Stimulated activated CD4-positive, alpha-beta T cell treated with anti-CD3 and anti-CD28 coated beads, Interleukin-15, amount 100 ng/mL, for 1 hour (primary cell): Measurements from ENCODE around the gene TMEM187.

Source experiments
- DNase-seq, 2 donors: peaks; one replicate each; pipeline ENCODE4 v3.0.0-alpha.2; 2020; ENCODE audit warnings: low read depth in 1 of 2, low spot score in 1 of 2

Gene TMEM187

GRCh38 chrX:153934762-153935325 lies 37.7 kb upstream of the TMEM187 start, which contains the start of gene NAA10:
NAA10 (minus strand) TSS chrX:153935037; CDS start chrX:153934904, 133 bp downstream.
- peak in 1 of 2 donors; percentile 42 for DNase-seq

GRCh38 chrX:153935326-153935851 lies 37.2 kb upstream of the TMEM187 start:
- DNase-seq: no peak

DNA sequence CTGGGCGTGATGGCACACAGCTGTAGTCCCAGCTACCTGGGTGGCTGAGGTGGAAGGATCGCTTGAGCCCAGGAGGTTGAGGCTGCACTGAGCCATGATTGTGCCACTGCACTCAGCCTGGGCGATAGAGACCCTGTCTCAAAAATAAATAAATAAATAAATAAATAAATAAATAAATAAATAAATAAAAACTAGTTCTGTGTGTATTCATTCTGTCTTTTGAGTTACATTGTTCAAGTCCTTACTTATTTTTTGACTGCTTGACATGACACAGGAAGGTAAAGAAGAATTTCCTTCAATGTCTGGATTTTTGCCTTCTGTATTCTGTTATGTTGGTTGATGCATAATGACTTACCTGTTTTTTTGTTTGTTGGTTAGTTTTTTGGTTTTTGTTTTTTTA lies 35.5 kb upstream of the TMEM187 start:
- DNase-seq: no peak

- no peak for DNase-seq
Observed at GRCh38 chrX:153938226-153938786, 34.2 kb upstream of the TMEM187 start.

DNA sequence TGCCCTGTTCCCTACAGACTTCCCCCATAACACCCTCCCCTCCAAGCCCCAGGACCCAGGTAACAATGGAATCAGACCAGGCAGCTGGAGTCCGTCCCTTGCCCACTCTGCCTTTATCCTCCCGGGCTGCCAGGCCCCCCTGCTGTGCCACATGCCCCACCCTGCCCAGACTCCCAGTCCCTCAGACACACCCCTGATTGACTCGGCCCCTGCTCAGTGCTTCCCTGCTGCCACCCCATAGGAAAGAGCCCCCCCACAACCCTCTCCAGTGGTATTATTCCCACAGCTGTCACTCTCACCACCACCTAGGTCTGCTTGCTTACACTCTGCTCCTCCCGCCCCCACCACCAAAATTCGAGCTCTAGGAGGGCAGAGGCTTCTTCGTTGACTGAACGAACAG lies 33.0 kb upstream of the TMEM187 start:
- no peak for DNase-seq

DNA sequence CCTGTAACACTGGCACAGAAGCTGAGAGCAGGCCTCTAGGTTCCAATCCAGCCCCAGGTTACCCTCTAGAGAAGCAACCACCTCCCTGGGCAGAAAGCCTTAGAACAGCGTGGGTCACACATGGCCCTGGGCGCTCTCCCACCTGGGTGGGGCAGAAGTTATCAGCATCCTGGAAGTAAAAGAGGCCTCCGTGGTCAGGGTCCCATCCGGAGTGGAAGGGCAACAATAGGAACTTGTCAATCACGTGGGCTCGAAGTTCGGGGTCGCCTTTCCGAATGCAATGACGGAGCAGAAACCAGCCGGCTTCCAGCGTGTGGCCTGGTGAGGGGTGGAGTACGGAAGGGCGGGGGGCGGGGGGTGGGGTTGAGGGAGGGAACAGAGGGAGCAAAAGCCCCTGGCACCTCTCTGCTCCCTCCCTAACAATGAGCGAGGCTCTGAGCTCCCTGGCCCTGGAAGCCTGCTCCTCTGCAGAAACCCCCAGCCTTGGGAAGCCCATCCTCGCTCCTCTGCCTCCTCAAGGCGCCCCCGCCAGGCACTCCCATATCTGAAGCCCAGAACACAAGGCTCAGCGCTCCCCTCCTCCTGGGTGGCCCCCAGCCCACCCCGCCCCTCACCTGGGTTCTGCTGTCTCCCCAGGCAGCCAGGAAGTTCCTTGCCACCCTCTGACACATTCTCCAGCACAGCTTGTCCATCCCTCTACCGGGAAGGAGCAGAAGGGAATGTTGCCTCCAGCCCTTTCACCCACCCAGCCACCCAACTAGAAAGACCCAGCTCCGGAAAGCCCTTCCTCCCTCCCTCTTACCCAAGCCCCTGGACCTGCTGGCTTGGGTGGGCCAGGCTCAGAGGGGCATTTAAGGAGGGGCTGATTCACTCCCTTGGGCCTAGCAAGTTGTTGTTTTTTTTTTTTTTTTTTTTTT lies 31.0 kb upstream of the TMEM187 start:
- no peak for DNase-seq

DNA sequence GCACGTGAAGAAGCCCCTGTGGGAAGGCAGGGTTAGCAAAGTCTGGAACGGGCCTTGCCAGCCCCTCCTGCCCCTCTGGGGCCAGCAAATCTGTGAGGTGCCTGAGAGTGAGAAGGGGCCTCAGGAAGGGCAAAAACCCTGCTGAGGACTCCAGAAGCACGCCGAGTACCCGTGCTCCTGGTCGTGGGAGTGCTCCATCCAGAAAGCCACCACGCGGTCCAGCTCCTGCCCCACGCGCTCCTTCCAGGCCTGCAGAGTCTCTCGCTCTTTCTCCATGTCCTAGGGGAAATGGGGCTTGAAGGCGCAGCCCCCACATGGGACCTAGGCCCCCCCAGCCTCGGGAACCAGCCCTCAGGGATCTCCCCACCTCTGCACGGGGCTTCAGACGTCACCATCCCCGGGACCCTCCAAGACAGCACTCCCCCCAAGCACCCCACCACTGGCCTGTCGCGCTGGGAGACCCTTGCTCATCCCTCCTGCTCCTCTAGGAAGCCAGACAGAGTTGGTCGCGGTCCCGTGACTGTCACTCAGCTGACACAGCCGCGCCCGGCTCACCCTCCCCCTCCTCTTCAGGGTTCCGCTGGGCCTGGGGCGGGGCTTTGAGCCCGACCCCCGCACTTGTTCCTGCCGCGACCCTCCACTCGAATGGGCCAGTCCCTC lies 28.3 kb upstream of the TMEM187 start, which contains the start of gene RENBP:
TSS of gene RENBP (minus strand) at position 504 of the 660 bp plus-strand sequence. CDS start at position 471, 33 bp downstream.
- DNase-seq: no peak

DNA sequence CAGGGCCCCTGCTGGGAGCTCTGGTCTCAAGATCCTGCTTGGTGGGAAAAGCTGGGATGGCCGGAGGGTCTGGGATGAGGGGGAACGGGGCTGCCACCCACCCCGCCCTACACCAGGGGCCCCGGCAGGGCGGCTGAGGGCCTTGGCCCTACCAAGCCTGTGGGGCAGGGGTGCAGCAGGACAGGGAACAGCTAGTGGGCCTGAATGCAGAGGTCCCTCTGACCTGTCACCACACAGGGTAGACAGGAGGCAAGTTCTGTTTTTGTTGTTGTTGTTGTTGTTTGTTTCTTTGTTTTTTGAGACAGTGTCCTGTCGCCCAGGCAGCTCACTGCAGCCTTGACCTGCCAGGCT lies 27.8 kb upstream of the TMEM187 start:
- DNase-seq: no peak

- no peak for DNase-seq
Observed at GRCh38 chrX:153945956-153946943, 26.3 kb upstream of the TMEM187 start.

- DNase-seq: peak; percentile 56 to 59
Observed at GRCh38 chrX:153947009-153947769, 25.4 kb upstream of the TMEM187 start.

- DNase-seq: no peak
Observed at GRCh38 chrX:153948002-153948466, 24.5 kb upstream of the TMEM187 start.

DNA sequence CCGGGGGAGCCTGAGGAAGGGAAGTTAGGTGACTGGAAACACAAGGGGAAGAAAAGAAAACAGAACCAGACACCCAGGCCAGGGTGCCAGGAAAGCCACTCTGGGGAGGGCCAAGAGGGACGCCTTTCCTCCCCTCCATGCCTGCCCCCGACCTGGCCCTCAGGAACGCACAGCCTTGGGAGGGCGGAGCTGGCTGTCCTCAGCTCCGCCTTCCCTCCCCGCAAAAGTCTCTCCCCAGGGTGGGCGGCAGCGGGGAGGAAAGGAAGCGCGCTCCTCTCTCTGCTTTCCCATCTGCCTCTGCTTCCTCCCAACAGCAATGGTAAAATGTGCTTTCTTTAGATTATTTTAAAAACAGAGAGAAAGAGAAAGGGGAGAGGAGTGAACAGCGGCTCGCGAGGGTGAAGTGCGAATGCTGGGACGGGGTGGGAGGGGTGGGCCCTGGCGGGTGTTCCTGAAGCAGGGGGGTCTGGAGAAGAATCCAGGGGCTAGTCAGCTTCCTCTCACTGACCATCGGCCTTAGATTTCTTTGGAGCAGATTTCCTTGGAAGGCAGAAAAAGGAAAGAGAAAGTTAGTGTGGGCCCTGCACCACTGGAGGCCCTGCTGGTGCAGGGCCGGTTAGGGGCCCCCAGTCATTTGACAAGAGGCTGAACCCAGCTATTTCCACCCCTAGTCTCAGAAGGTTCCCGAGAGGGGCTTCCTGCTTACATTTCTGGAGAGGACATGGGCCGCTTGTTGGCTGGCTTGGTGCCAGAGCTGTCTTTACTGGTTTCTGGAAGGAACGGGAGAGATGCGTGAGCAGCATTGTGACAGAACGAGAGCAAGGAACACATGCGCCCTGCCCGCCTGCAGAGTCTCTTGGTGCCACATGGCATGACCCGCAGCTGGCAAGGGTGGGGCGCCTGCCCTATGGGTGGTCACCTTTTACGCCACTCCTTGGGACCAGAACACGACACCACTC lies 23.4 kb upstream of the TMEM187 start:
- no peak for DNase-seq

GRCh38 chrX:153950127-153950526 lies 22.4 kb upstream of the TMEM187 start:
- no peak for DNase-seq

DNA sequence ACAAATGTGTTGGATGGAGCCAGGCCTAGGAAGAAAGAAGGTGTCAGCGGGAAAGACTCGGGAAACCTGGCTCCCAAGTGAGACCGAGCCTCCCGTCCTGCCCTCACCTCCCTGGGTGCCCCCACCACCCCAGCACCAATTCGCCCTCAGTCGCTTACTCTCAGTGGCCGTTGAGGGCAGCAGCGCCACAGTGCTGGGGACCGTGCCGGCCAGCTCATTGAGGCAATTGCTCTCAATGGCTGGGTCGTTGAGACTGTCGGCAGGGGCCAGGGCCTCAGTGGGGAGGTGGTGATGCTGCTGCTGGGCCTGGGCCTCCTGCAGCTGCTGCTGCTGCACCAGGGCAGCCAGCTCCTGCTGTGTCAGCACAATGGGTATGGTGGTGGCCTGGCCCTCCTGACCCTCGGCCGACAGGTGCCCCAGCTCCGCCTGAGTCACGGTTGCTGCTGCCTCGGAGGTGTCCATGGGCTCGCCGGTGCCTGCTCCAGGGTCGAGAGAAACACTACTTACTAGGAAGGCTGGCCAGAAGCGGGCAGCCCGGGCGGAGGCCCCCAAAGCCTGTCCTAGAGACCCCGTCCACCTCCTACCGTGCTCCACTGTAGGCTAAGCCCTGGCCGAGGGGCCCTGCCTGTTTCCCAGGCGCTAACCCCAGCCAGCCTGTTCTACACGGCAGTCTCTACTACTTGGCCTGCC lies 20.7 kb upstream of the TMEM187 start:
- no peak for DNase-seq

DNA sequence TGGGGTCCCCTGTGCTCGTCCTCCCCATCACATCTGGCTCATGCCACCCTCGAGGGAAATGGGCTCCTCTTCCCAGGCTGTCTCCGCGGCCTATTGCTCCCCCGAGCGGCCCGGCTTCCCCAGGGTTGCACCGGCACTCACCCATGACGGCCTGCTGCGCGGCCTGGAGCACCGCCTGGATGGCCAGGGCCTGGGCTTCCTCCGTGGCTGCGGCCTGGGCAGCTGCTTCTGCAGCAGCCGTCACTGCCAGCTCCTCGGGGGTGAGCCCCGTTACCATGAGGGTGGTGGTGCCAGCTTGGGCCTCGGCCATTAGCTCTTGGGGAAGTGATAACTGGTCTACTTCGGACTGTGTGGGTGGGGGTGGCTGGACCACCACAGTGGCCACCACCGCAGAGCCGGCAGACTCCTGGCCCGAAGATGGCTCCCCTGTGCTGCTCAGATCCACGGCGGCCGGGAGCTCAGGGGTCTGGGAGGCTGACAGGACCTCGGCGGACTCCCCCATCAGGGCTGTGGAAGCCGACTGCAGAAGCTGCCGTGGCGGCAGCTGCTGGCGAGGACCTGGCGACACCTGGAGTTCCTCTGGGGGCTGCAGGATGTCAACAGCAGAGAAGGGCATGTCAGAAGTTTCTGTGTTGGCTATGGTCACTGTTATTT lies 20.1 kb upstream of the TMEM187 start:
- no peak for DNase-seq

GRCh38 chrX:153953342-153953830 lies 19.2 kb upstream of the TMEM187 start:
- peak; percentile 46 to 64 for DNase-seq
